HepG2 (cell line): ENCODE measurements around the gene SLC25A38. TPM values are rescaled to one million over a fixed set of nuclear protein-coding genes. Genes with fewer than 3 reads are reported as not detected.

ENCODE experiments used
- ATAC-seq: fragments of 200-7000 bp; cut with Tn5 transposase; 3 replicates; pipeline ENCODE4 v1.9.1; 2020; ENCODE audit warnings: mild to moderate bottlenecking, moderate library complexity
- BruUV-seq: library from RNA; stranded (reverse); fragments of 400-500 nt; replicated peaks from 2 replicates; lab custom pipeline; 2021; lab: Mats Ljungman, UMichigan
- CTCF ChIA-PET: fragments of 300-600 bp; formaldehyde crosslinking; extraction: SDS; loops from one replicate; lab custom pipeline; 2021; ENCODE audit warnings: low total read pairs, inconsistent platforms, low intra/inter-chr PET ratio; lab: Yijun Ruan, JAX
- POLR2A ChIA-PET: fragments of 350-600 bp; sonication (Branson Sonifier 250); formaldehyde crosslinking; loops from one replicate; lab custom pipeline; 2020; ENCODE audit warnings: antibody characterized with exemption, inconsistent platforms; lab: Yijun Ruan, JAX
- DNase-seq: peaks from one replicate; pipeline ENCODE4 v3.0.0-alpha.2; 2015; ENCODE audit warnings: low spot score
- FAIRE-seq: peaks from 3 replicates; lab custom pipeline; 2011; peaks lifted over from hg19 to GRCh38; lab: Jason Lieb, UNC
- H2AFZ ChIP-seq: one replicate; pipeline ENCODE4 v1.6.1; 2011; ENCODE audit warnings: low read length, inconsistent platforms
- H3K27ac ChIP-seq: fragments of 300-600 bp; 3 replicates; pipeline ENCODE4 v1.8.0; 2011; ENCODE audit warnings: mixed run types, mild to moderate bottlenecking, mixed read lengths, low read length, inconsistent platforms; ENCODE audit not compliant: insufficient read depth; ENCODE audit errors: extremely low read length
- H3K27me3 ChIP-seq, 2 experiments: fragments of 200-600 bp in 1 of 2; 2 replicates in 1 of 2; 3 replicates in 1 of 2; pipeline versions ENCODE4 v1.6.0 to v1.8.0; 2011; ENCODE audit warnings: low read length in 2 of 2, mild to moderate bottlenecking in 2 of 2, moderate library complexity in 2 of 2, inconsistent platforms in 1 of 2; ENCODE audit not compliant: insufficient read depth in 2 of 2, control insufficient read depth in 1 of 2
- H3K36me3 ChIP-seq, 2 experiments: fragments of 200-600 bp in 1 of 2; replicated peaks in 1 of 2; 2 replicates in 1 of 2; 3 replicates in 1 of 2; pipeline versions ENCODE4 v1.5.1 to v1.8.0; 2011; ENCODE audit warnings: low read length in 2 of 2, inconsistent platforms in 1 of 2; ENCODE audit not compliant: insufficient read depth in 2 of 2, control insufficient read depth in 1 of 2
- H3K4me1 ChIP-seq: 2 replicates; pipeline ENCODE4 v1.5.1; 2012; ENCODE audit warnings: low read length, inconsistent platforms; ENCODE audit not compliant: insufficient read depth
- H3K4me2 ChIP-seq: 2 replicates; pipeline ENCODE4 v1.6.0; 2011; ENCODE audit warnings: low read depth, low read length, inconsistent platforms
- H3K4me3 ChIP-seq, 3 experiments: fragments of 200-600 bp in 1 of 3; sonication (generic), shearing (Covaris generic) in 1 of 3; replicated peaks in 1 of 3; 2 replicates each; pipeline ENCODE4 v1.5.1; 2011 to 2016; ENCODE audit warnings: low read length in 3 of 3, inconsistent platforms in 2 of 3, low read depth in 2 of 3, mild to moderate bottlenecking in 2 of 3, control low read depth in 1 of 3, mixed read lengths in 1 of 3; ENCODE audit not compliant: insufficient read depth in 1 of 3
- H3K79me2 ChIP-seq: one replicate; pipeline ENCODE4 v1.6.1; 2011; ENCODE audit warnings: low read length, inconsistent platforms; ENCODE audit not compliant: insufficient read depth
- H3K9ac ChIP-seq: 2 replicates; pipeline ENCODE4 v1.6.0; 2011; ENCODE audit warnings: mild to moderate bottlenecking, low read depth, low read length, inconsistent platforms; ENCODE audit not compliant: insufficient read depth
- H3K9me3 ChIP-seq: 2 replicates; pipeline ENCODE4 v1.5.1; 2012; ENCODE audit warnings: mild to moderate bottlenecking, low read length
- H4K20me1 ChIP-seq: 2 replicates; pipeline ENCODE4 v1.6.0; 2011; ENCODE audit warnings: inconsistent platforms, mild to moderate bottlenecking, low read length, moderate library complexity; ENCODE audit not compliant: insufficient read depth
- FOSL2 ChIP-seq: sonication (generic); formaldehyde crosslinking; IDR thresholded peaks from 2 replicates; pipeline ENCODE4 v1.4.0; 2020; ENCODE audit warnings: missing genetic modification reagents
- GMEB2 ChIP-seq: IDR thresholded peaks from 2 replicates; pipeline ENCODE4 v1.6.1; 2016; ENCODE audit warnings: missing biosample characterization, missing genetic modification reagents, low read depth
- HNF1A ChIP-seq, 2 experiments: sonication (generic) in 1 of 2; formaldehyde crosslinking in 1 of 2; IDR thresholded peaks; 2 replicates each; pipeline versions ENCODE4 v1.4.0 to v1.6.1; 2016 to 2020; ENCODE audit warnings: borderline replicate concordance in 1 of 2, low read depth in 1 of 2, mild to moderate bottlenecking in 1 of 2, missing genetic modification reagents in 1 of 2
- HOMEZ ChIP-seq: IDR thresholded peaks from 2 replicates; pipeline ENCODE4 v1.6.1; 2016; ENCODE audit warnings: low read depth
- KLF6 ChIP-seq: IDR thresholded peaks from 2 replicates; pipeline ENCODE4 v1.8.0; 2016; ENCODE audit warnings: missing biosample characterization, missing genetic modification reagents
- RARA ChIP-seq: IDR thresholded peaks from 2 replicates; pipeline ENCODE4 v1.6.1; 2016; ENCODE audit warnings: missing genetic modification reagents, missing compliant biosample characterization
- RNF2 ChIP-seq: fragments of 450-650 bp; conservative IDR thresholded peaks from 2 replicates; pipeline ENCODE4 v1.6.1; 2016; ENCODE audit warnings: low read depth
- SMC3 ChIP-seq: IDR thresholded peaks from 2 replicates; pipeline ENCODE4 v1.6.1; 2011; ENCODE audit warnings: low read length, improper control_type of control experiment
- ZBTB1 ChIP-seq: sonication (generic); formaldehyde crosslinking; IDR thresholded peaks from 2 replicates; pipeline ENCODE4 v1.4.0; 2020; ENCODE audit warnings: missing genetic modification reagents, borderline replicate concordance
- ZC3H13 ChIP-seq: sonication (generic); formaldehyde crosslinking; IDR thresholded peaks from 2 replicates; pipeline ENCODE4 v1.8.1; 2023; ENCODE audit warnings: mild to moderate bottlenecking, missing genetic modification reagents, moderate library complexity
- ZNF276 ChIP-seq: sonication (generic); formaldehyde crosslinking; IDR thresholded peaks from 2 replicates; pipeline ENCODE4 v1.4.0; 2020; ENCODE audit warnings: mild to moderate bottlenecking, low read depth, missing genetic modification reagents
- ZNF572 ChIP-seq: sonication (generic); formaldehyde crosslinking; IDR thresholded peaks from 2 replicates; pipeline ENCODE4 v1.5.1; 2020; ENCODE audit warnings: mild to moderate bottlenecking, missing genetic modification reagents
- WGBS: methylation state at CpG from one replicate; pipeline ENCODE4 v1.1.6; 2017; ENCODE audit warnings: low lambda C conversion rate; 5-methylcytosine and 5-hydroxymethylcytosine counted together
- in situ Hi-C: cut with HindIII; loops from 2 replicates; pipeline ENCODE4 v1.10.0; 2017; ENCODE audit warnings: low pct_unique_long_range_greater_than_20kb; ENCODE audit not compliant: extremely low pct_ligation_motif_present
- intact Hi-C: fragments of 100-400 bp; cut with micrococcal nuclease; formaldehyde crosslinking; loops from one replicate; pipeline ENCODE4 v1.10.0; 2022; ENCODE audit not compliant: unreplicated experiment
- polyA plus RNA-seq, 8 experiments: library from polyadenylated mRNA; depleted of rRNA in 3 of 8; stranded (reverse) in 7 of 8; unstranded in 1 of 8; fragments of >200 nt; fragmentation: Illumina TruSeq in 4 of 8; extraction: Trizol in 4 of 8; gene quantifications; 2 replicates each; pipeline versions ENCODE4 v1.2.1 to v1.2.3, GENCODE V29; 2011 to 2016; ENCODE audit warnings: low read depth in 4 of 8, missing spikeins in 1 of 8, mixed read lengths in 1 of 8; ENCODE audit not compliant: insufficient read depth in 1 of 8
- total RNA-seq, 5 experiments: library from RNA; depleted of rRNA; stranded (reverse); fragments of >200 nt; fragmentation: Illumina TruSeq; extraction: Trizol; gene quantifications; 2 replicates each; pipeline ENCODE4 v1.2.3, GENCODE V29; 2016; ENCODE audit warnings: low read depth in 1 of 5
- TF ChIP-seq, protein P1 (sequence below): sonication (generic); formaldehyde crosslinking; IDR thresholded peaks from 2 replicates; pipeline ENCODE4 v1.4.0; 2020; ENCODE audit warnings: missing genetic modification reagents, mild to moderate bottlenecking, borderline replicate concordance

SLC25A38 gene
- total and polyA plus RNA-seq, 2 of the 13 experiments (the other 11 are each of a cell fraction or from before 2014, with no cell fraction given), result 32.5 to 35.4 TPM

DNA sequence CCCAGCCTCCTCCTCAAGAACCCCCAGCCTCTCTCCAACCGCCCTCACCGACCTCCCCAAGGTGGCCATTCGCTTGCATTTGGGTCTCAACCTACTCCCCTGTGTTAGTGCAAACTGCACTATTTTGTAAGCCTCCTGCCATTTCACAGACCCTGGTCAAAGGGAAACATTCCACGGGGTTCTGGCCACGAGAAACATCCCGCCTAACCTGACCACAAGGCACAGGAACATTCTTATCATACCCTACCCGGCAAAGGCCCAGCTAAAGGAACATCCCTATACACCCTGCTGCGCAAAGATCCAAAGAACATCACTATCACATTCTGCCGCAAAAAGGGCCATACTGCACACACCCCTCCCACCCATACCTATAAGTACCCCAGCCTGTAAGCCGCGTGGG, 46.3 kb downstream of the SLC25A38 start (continued):
- TF ChIP-seq ZNF572 (CRISPR knock-in tag), result no peak
- TF ChIP-seq, all 625 proteins: peak for 0

DNA sequence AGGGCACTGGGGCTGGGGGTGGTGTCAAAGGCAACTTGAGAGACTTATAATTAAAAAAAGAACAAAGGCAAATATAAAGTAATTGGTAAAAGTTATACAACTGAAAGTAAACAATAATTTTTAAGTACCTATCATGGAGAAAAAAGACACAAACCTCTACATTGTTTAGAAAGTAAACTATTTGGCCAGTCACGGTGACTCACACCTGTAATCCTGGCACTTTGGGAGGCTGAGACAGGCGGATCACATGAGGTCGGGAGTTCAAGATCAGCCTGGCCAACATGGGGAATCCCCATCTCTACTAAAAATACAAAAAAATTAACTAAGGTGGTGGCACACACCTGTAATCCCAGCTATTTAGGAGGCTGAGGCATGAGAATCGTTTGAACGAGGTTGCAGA, 49.2 kb downstream of the SLC25A38 start:
- intact Hi-C loops (no loop called here), in situ Hi-C loops (no loop called here)
- no peak overlapping the region for H3K4me3 ChIP-seq
- H4K20me1 ChIP-seq, result no peaks in the 10 kb centered on the region
- H3K4me1 ChIP-seq, result no peaks in the 10 kb centered on the region
- WGBS, result 11% methylated on average over 5 of the region's 5 CpGs
- FAIRE-seq (no peak), DNase-seq (no peak), ATAC-seq (no peak)
- BruUV-seq, result no TSS peak
- POLR2A ChIA-PET, result no interaction called here
- CTCF ChIA-PET, result no interaction called here
- peaks cover 0 to 11% of the 10 kb centered on the region in 2 experiments; a peak in 3 of 5 replicates for H3K27me3 ChIP-seq
- no peak overlapping the region for H2AFZ ChIP-seq
- no peak overlapping the region for H3K9ac ChIP-seq
- H3K36me3 ChIP-seq, result no peaks in the 10 kb centered on the region
- H3K9me3 ChIP-seq, result no peaks in the 10 kb centered on the region
- no peak overlapping the region for H3K4me2 ChIP-seq
- no peaks in the 10 kb centered on the region for H3K79me2 ChIP-seq
- no peak overlapping the region for H3K27ac ChIP-seq
- TF ChIP-seq SMC3 (no peak), HNF1A (IDR thresholded peaks at IDR 0.05; ENCODE audit: low read depth) (no peak), HNF1A (CRISPR knock-in tag; IDR thresholded peaks at IDR 0.05; ENCODE audit: borderline replicate concordance) (no peak), FOSL2 (CRISPR knock-in tag) (peak; percentile 37), RARA (CRISPR knock-in tag) (peak; percentile 26; the same call in 1 of the 2 replicates), GMEB2 (CRISPR knock-in tag) (no peak), KLF6 (CRISPR knock-in tag) (no peak), ZNF276 (CRISPR knock-in tag) (no peak), ZBTB1 (no peak), HOMEZ (CRISPR knock-in tag) (no peak), ZC3H13 (CRISPR knock-in tag) (no peak), RNF2 (no peak)
- TF ChIP-seq, protein P1, sequence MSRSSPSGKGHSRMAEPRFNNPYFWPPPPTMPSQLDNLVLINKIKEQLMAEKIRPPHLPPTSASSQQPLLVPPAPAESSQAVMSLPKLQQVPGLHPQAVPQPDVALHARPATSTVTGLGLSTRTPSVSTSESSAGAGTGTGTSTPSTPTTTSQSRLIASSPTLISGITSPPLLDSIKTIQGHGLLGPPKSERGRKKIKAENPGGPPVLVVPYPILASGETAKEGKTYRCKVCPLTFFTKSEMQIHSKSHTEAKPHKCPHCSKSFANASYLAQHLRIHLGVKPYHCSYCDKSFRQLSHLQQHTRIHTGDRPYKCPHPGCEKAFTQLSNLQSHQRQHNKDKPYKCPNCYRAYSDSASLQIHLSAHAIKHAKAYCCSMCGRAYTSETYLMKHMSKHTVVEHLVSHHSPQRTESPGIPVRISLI (CRISPR knock-in tag), result no peak
